CD4-positive, alpha-beta memory T cell (primary cell): ENCODE measurements around the gene DMRT1. TPM values are rescaled to one million over a fixed set of nuclear protein-coding genes. Genes with fewer than 3 reads are reported as not detected.

ENCODE experiments used
- CTCF ChIA-PET: fragments of 350-600 bp; sonication (Branson Sonifier 250); formaldehyde crosslinking; loops from one replicate; lab custom pipeline; 2021; ENCODE audit warnings: inconsistent platforms; ENCODE audit not compliant: partially characterized antibody; lab: Charles Lee
- POLR2A ChIA-PET: fragments of 350-600 bp; sonication (Branson Sonifier 250); formaldehyde crosslinking; loops from one replicate; lab custom pipeline; 2021; ENCODE audit not compliant: partially characterized antibody; lab: Charles Lee
- DNase-seq, 5 donors: peaks; one replicate each; pipeline versions ENCODE4 v3.0.0 to v3.0.0-alpha.2; 2020 to 2022; ENCODE audit warnings: mixed read lengths in 1 of 5
- H3K27ac ChIP-seq: one replicate; pipeline ENCODE4 v1.7.0; 2013; ENCODE audit warnings: low read depth, low read length
- H3K27me3 ChIP-seq: 2 replicates; pipeline ENCODE4 v1.7.0; 2013; ENCODE audit warnings: mild to moderate bottlenecking, low read length, moderate library complexity; ENCODE audit not compliant: insufficient read depth
- H3K36me3 ChIP-seq: 2 replicates; pipeline ENCODE4 v1.7.0; 2013; ENCODE audit warnings: mild to moderate bottlenecking, low read length, moderate library complexity; ENCODE audit not compliant: insufficient read depth
- H3K4me1 ChIP-seq: 2 replicates; pipeline ENCODE4 v1.7.0; 2013; ENCODE audit warnings: mild to moderate bottlenecking, low read length, moderate library complexity; ENCODE audit not compliant: insufficient read depth
- H3K4me3 ChIP-seq, 2 donors: one replicate each; pipeline ENCODE4 v1.7.0; 2013; ENCODE audit warnings: low read length in 2 of 2, mild to moderate bottlenecking in 1 of 2
- H3K9me3 ChIP-seq, 2 donors: one replicate each; pipeline ENCODE4 v1.7.0; 2013; ENCODE audit warnings: low read length in 2 of 2, control low read depth in 1 of 2; ENCODE audit not compliant: control insufficient read depth in 1 of 2
- H3K27ac Mint-ChIP-seq, 7 donors: one replicate each; pipeline ENCODE4 v1.8.0; 2020 to 2021; ENCODE audit warnings: mixed read lengths in 7 of 7, mild to moderate bottlenecking in 6 of 7, inconsistent platforms in 3 of 7, moderate library complexity in 3 of 7
- H3K27me3 Mint-ChIP-seq, 2 donors: one replicate each; pipeline ENCODE4 v1.8.0; 2020 to 2021; ENCODE audit warnings: mixed read lengths in 2 of 2
- H3K36me3 Mint-ChIP-seq, 2 donors: one replicate each; pipeline ENCODE4 v1.8.0; 2020 to 2021; ENCODE audit warnings: mixed read lengths in 2 of 2, inconsistent platforms in 1 of 2, mild to moderate bottlenecking in 1 of 2
- H3K4me1 Mint-ChIP-seq, 4 donors: one replicate each; pipeline ENCODE4 v1.8.0; 2020 to 2021; ENCODE audit warnings: mixed read lengths in 4 of 4, mild to moderate bottlenecking in 1 of 4
- H3K4me3 Mint-ChIP-seq, 8 donors: one replicate each; pipeline ENCODE4 v1.8.0; 2020 to 2021; ENCODE audit warnings: mixed read lengths in 8 of 8, mild to moderate bottlenecking in 7 of 8, moderate library complexity in 6 of 8, inconsistent platforms in 3 of 8
- H3K9me3 Mint-ChIP-seq, 8 donors: one replicate each; pipeline ENCODE4 v1.8.0; 2020 to 2021; ENCODE audit warnings: mixed read lengths in 8 of 8, mild to moderate bottlenecking in 5 of 8, inconsistent platforms in 3 of 8, moderate library complexity in 1 of 8
- intact Hi-C: fragments of 100-400 bp; cut with micrococcal nuclease; formaldehyde crosslinking; loops from one replicate; pipeline ENCODE4 v1.15.1; 2023
- polyA plus RNA-seq, 2 donors: library from polyadenylated mRNA; unstranded; fragments of 300-500 nt; fragmentation: Illumina TruSeq; gene quantifications; one replicate each; pipeline ENCODE4 v1.2.3, GENCODE V29; 2021
- total RNA-seq, 2 experiments: library from RNA; stranded (reverse); gene quantifications; one replicate each; pipeline ENCODE4 v1.2.3, GENCODE V29; 2021

The DMRT1 gene
- total and polyA plus RNA-seq, 4 experiments from 2014 or later, result not detected

DNA sequence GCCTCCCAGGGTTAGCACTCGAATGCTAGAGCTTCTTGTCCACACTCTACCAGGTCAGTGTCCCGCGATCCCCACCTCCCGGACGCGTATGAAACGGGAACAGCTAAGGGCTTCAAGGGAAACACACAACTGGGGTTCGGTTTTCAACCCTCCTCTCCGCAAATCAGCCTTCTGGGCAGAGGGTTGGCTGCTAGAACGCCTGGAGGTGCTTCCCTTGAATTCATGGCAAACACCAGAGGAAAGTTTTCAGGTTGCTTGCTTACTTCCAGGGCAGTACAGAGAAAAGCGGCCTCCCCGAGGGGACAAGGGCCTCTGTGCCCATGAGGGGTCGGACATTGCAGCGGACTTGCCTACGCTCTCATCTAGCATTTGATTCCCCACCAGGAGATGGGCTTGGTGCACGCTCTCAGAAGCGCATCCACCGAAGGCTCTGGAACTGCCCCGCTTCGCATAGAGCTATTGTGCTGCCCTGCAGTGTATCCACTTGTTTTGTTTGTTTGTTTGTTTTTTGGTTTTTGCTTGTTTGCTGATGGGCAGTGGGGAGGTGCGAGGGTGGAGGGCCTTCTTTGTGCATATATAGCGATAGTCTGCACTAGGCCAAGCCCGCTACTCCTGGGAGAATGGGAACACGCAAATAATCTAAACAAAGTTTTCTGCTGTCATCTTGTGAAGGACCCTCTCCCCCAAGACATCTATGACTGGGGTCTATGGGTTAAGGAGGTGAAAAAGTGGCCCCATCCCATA is 133.7 kb downstream of the DMRT1 start:
- Mint-ChIP-seq H3K27me3 (peaks cover 52 to 62% of the 10 kb centered on the region in 2 donors), H3K4me3 (peak overlapping the region in 3 of 8 donors; percentile 2 to 36 (median 23)), H3K36me3 (no peaks in the 10 kb centered on the region), H3K4me1 (peaks cover 7 to 30% (median 14%) of the 10 kb centered on the region in 4 donors), H3K27ac (no peak overlapping the region), H3K9me3 (peaks cover 0 to 6% (median 1%) of the 10 kb centered on the region in 8 donors)
- no peak overlapping the region for H3K27ac ChIP-seq
- no peaks in the 10 kb centered on the region for H3K9me3 ChIP-seq
- no peaks in the 10 kb centered on the region for H3K36me3 ChIP-seq
- peaks cover 71% of the 10 kb centered on the region for H3K27me3 ChIP-seq
- H3K4me3 ChIP-seq, result no peak overlapping the region
- ChIA-PET CTCF (no interaction called here), POLR2A (interaction anchor here (0.6 kb wide), 1 partner anchor 68 kb away, joined by 4 read pairs; no protein-coding TSS in a partner anchor)
- DNase-seq, result no peak
- peaks cover 18% of the 10 kb centered on the region for H3K4me1 ChIP-seq
- intact Hi-C loops, result no loop called here

DNA sequence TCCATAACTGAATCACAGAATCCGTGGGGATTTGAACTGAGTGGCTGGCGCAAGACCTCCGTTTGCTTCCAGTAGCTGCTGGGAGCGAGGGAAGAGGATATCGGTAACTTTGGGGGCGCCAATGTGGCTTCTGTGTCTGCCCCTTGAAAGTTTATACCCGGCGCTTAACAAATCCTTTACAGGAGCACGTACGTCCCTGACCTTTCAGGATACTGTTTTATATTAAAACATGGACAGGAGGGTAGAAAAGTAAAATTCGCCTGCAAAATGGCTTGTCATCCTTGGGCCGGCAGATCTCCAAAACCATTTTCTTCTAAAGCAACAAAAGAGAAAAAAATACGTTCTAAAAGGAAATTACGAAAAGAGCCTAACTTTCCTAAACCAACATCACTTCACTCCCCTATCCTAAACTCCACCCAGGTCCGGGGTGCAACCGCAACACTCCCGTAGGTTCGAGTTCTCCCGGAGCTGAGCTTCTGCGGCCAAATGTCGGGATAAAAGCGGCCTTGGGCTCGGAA is 134.3 kb downstream of the DMRT1 start:
- H3K4me3 Mint-ChIP-seq, result peak overlapping the region in 4 of 8 donors; percentile 2 to 40 (median 30)
- H3K36me3 Mint-ChIP-seq, result no peaks in the 10 kb centered on the region
- H3K9me3 Mint-ChIP-seq, result peaks cover 0 to 6% (median 0%) of the 10 kb centered on the region in 8 donors
- H3K36me3 ChIP-seq, result no peaks in the 10 kb centered on the region
- CTCF ChIA-PET, result no interaction called here
- H3K27ac Mint-ChIP-seq, result no peak overlapping the region
- peaks cover 69% of the 10 kb centered on the region for H3K27me3 ChIP-seq
- DNase-seq, result no peak
- H3K9me3 ChIP-seq, result no peaks in the 10 kb centered on the region
- H3K27ac ChIP-seq, result no peak overlapping the region
- POLR2A ChIA-PET, result no interaction called here
- peaks cover 18% of the 10 kb centered on the region for H3K4me1 ChIP-seq
- intact Hi-C loops, result no loop called here
- H3K4me3 ChIP-seq, result no peak overlapping the region
- H3K4me1 Mint-ChIP-seq, result peaks cover 6 to 27% (median 11%) of the 10 kb centered on the region in 4 donors
- H3K27me3 Mint-ChIP-seq, result peaks cover 54 to 58% of the 10 kb centered on the region in 2 donors

DNA sequence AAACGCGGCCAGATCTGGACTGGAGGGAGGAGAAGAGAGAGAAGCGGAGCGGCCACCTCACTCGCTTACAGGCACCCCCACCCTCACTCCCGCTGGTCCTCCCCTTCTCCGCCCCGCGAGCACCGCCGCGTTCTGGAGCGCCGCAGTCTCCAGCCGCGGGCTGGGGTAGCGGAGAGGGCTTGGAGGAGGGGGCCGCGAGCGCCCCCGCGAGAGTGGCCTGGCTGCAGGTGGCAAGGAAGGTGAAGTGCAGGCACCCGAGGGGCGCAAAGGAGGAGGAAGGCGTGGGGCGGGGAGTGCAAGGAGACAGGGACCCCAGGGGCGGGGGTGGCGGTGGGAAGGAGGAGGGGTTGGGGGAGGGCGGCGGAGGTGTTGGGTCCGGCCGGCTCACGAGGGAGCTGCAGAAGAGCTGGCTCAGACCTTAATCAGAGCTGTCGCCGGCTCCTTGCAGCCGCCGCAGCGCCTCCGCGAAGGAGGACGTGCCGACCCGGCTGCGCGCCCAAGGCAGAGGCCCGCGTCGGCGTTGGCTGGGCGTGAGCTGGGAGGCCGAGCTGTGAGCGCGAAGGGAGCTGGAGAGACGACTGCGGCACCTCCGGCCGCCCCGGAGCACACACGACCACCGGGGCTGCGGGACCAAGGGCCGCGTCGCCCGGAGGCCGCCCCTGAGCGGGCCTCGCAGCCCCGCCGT is 134.9 kb downstream of the DMRT1 start, which contains the start of gene DMRT3:
Gene DMRT3, plus strand, starts transcription at position 398 of the 685 bp plus-strand sequence. CDS start 347 bp downstream, outside the sequence.
- Mint-ChIP-seq H3K27me3 (peaks cover 57 to 60% of the 10 kb centered on the region in 2 donors), H3K4me1 (peaks cover 6 to 27% (median 11%) of the 10 kb centered on the region in 4 donors), H3K9me3 (peaks cover 0 to 6% (median 0%) of the 10 kb centered on the region in 8 donors), H3K36me3 (no peaks in the 10 kb centered on the region), H3K27ac (no peak within 1 kb of the TSS), H3K4me3 (peak within 1 kb of the TSS in 4 of 8 donors; percentile 2 to 40 (median 30))
- ChIA-PET CTCF (no interaction called here), POLR2A (no interaction called here)
- Histone ChIP-seq H3K9me3 (no peaks in the 10 kb centered on the region), H3K27ac (no peak within 1 kb of the TSS), H3K4me3 (no peak within 1 kb of the TSS), H3K27me3 (peaks cover 68% of the 10 kb centered on the region), H3K36me3 (no peaks in the 10 kb centered on the region), H3K4me1 (peaks cover 15% of the 10 kb centered on the region)
- DNase-seq, result peak in 1 of 5 donors; percentile 28
- intact Hi-C loops, result no loop called here

DNA sequence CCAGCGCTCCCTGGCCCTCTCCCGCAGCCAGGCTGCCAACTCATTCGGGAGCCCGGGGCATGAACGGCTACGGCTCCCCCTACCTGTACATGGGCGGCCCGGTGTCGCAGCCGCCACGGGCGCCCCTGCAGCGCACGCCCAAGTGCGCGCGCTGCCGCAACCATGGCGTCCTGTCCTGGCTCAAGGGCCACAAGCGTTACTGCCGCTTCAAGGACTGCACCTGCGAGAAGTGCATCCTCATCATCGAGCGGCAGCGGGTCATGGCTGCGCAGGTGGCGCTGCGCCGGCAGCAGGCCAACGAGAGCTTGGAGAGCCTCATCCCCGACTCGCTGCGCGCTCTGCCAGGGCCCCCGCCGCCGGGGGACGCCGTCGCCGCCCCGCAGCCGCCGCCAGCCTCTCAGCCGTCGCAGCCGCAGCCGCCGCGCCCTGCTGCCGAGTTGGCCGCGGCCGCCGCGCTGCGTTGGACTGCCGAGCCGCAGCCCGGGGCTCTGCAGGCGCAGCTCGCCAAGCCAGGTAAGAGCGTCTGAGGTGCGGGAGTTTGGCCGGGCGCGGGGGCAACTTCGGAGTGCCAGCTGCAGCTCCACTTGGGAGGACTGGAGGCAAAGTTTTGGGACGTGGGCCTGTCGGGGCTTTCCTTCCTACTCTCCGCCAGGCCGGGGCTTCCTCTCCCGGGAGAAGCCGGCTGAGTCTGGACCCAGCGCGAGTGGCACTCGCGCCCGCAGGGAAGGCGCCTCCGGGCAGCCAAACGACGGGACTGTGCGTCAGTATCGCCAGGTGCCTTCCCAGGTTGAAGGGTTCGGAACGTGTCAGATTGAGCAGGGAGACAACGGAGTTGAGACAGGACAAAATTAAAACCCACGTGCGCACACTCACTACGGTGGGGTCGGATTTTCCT is 135.7 kb downstream of the DMRT1 start:
- Histone ChIP-seq H3K9me3 (no peaks in the 10 kb centered on the region), H3K27me3 (peaks cover 71% of the 10 kb centered on the region), H3K4me1 (peaks cover 9% of the 10 kb centered on the region), H3K27ac (no peak overlapping the region), H3K36me3 (no peaks in the 10 kb centered on the region), H3K4me3 (no peak overlapping the region)
- intact Hi-C loops, result no loop called here
- H3K27ac Mint-ChIP-seq, result no peak overlapping the region
- ChIA-PET POLR2A (no interaction called here), CTCF (interaction anchor here (2.5 kb wide), 1 partner anchor 20 kb away, joined by 10 read pairs; no protein-coding TSS in a partner anchor)
- peaks cover 6 to 27% (median 12%) of the 10 kb centered on the region in 4 donors for H3K4me1 Mint-ChIP-seq
- no peaks in the 10 kb centered on the region for H3K36me3 Mint-ChIP-seq
- peaks cover 62 to 68% of the 10 kb centered on the region in 2 donors for H3K27me3 Mint-ChIP-seq
- H3K9me3 Mint-ChIP-seq, result peaks cover 0 to 6% (median 0%) of the 10 kb centered on the region in 8 donors
- no peak for DNase-seq
- no peak overlapping the region for H3K4me3 Mint-ChIP-seq

DNA sequence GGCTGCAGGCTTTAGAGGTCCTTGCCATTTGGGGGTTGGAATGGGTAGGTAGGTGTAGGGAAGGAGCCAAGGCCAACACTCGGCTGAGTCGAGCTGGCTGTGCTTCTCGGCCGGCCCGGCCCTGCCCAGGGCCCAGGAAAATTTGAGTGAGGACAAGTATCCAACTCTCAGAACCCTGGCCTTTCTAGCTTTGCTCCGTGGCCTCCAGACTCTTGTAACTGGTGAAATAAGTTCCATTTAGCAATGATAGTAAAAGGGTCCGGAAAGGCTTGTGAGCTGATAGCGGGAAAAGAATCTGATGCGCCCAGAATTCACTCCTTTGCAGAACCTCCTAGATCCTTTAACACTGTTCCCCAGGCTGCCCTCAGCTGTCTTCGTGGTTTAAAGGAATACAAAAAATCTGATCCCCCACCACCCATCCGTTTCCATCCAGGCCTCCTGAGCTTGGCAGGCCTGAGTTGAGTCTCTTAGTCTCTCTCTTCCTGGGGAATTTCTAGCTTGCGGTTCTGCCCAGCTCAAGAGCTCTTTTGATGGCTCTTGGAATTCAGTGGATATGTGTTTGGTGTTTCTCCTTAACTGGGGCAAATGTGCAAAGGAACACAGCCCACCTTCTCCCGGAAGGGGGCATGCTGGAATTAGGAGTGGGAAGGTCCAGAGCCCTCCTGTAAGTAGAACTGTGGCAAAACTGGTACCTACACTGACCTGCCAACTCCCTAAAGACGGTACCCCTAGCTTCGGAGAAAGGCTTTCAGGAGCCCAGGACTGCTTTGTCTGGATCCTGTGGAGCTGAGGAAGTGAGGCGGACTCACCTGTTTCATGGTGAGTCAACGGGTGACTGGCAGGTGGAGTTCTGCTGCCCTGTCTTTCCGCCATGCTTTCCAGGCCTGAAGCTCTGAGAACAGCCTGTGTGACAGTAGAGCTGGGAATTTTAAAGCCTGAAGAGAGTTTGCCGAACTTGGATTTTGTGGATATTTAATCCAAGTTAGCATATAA is 136.6 kb downstream of the DMRT1 start:
- peaks cover 68 to 74% of the 10 kb centered on the region in 2 donors for H3K27me3 Mint-ChIP-seq
- peak overlapping the region in 1 of 7 donors; percentile 40 for H3K27ac Mint-ChIP-seq
- H3K27me3 ChIP-seq, result peaks cover 69% of the 10 kb centered on the region
- POLR2A ChIA-PET, result no interaction called here
- H3K4me1 ChIP-seq, result peaks cover 5% of the 10 kb centered on the region
- H3K4me3 ChIP-seq, result no peak overlapping the region
- CTCF ChIA-PET, result interaction anchor here (1.0 to 2.5 kb wide), 2 partner anchors 11 to 19 kb away, joined by 3 to 10 read pairs; no protein-coding TSS in a partner anchor
- no peak for DNase-seq
- no peaks in the 10 kb centered on the region for H3K36me3 ChIP-seq
- no peaks in the 10 kb centered on the region for H3K9me3 ChIP-seq
- H3K4me1 Mint-ChIP-seq, result peaks cover 8 to 26% (median 11%) of the 10 kb centered on the region in 4 donors
- peak overlapping the region in 2 of 8 donors; percentile 20 to 41 for H3K4me3 Mint-ChIP-seq
- intact Hi-C loops, result no loop called here
- H3K36me3 Mint-ChIP-seq, result no peaks in the 10 kb centered on the region
- H3K9me3 Mint-ChIP-seq, result peaks cover 0 to 6% (median 0%) of the 10 kb centered on the region in 8 donors
- no peak overlapping the region for H3K27ac ChIP-seq

DNA sequence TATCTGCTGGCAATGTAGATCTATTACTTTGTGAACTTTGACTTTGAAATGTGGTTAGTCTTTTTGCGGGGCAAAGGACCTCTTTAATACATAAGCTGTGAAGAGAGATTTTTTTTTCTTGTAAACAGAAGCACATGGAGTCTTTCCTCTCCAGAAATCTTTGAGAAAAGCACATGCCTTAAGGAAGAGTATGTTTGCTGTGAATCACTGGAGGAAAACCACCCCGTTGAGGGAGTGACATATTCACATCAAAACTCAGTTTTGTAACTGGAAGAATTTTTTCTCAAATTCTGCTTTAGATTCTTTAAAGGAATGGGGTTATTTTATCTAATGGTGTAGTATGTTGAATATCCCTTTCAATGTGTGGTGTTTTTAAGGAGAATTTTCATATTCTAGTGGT is 138.5 kb downstream of the DMRT1 start:
- Histone ChIP-seq H3K27me3 (peaks cover 53% of the 10 kb centered on the region), H3K36me3 (no peaks in the 10 kb centered on the region), H3K27ac (no peak overlapping the region), H3K9me3 (no peaks in the 10 kb centered on the region), H3K4me3 (no peak overlapping the region), H3K4me1 (no peaks in the 10 kb centered on the region)
- Mint-ChIP-seq H3K36me3 (no peaks in the 10 kb centered on the region), H3K27me3 (peaks cover 59 to 66% of the 10 kb centered on the region in 2 donors), H3K4me1 (peaks cover 0 to 11% (median 3%) of the 10 kb centered on the region in 4 donors), H3K9me3 (no peaks in the 10 kb centered on the region), H3K4me3 (no peak overlapping the region), H3K27ac (no peak overlapping the region)
- ChIA-PET POLR2A (no interaction called here), CTCF (no interaction called here)
- DNase-seq, result no peak
- intact Hi-C loops, result no loop called here
